Measurements from ENCODE around the gene SLITRK3.
A peak's percentile ranks its signal among the peaks of the same experiment; 100 is the strongest.

Gene SLITRK3

DNA sequence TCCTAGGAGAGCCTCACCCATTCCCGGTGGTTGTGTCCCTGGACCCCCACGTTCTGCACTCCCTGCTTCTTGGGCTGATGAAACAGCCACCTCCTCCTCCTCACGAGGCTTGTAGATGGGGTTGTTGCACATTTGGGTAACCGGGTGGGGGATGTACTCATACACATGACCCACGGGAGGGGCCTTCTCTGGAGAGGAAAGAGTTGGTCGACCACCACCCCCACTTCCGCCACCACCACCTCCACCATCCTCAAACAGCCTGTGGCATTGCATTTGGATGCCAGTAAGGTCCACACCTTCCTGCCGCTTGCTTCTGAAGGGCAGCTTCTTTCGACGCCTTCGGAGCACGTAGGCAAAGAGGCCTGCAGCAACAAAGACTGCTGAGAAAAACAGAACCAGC, 7.7 kb downstream of the SLITRK3 start:
- TF ChIP-seq, protein P1, sequence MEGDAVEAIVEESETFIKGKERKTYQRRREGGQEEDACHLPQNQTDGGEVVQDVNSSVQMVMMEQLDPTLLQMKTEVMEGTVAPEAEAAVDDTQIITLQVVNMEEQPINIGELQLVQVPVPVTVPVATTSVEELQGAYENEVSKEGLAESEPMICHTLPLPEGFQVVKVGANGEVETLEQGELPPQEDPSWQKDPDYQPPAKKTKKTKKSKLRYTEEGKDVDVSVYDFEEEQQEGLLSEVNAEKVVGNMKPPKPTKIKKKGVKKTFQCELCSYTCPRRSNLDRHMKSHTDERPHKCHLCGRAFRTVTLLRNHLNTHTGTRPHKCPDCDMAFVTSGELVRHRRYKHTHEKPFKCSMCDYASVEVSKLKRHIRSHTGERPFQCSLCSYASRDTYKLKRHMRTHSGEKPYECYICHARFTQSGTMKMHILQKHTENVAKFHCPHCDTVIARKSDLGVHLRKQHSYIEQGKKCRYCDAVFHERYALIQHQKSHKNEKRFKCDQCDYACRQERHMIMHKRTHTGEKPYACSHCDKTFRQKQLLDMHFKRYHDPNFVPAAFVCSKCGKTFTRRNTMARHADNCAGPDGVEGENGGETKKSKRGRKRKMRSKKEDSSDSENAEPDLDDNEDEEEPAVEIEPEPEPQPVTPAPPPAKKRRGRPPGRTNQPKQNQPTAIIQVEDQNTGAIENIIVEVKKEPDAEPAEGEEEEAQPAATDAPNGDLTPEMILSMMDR (IDR thresholded peaks at IDR 0.05), result no peak
- no peak for TF ChIP-seq ZFX (IDR thresholded peaks at IDR 0.05; ENCODE audit: borderline replicate concordance)
- no peak overlapping the region for H3K27ac ChIP-seq

DNA sequence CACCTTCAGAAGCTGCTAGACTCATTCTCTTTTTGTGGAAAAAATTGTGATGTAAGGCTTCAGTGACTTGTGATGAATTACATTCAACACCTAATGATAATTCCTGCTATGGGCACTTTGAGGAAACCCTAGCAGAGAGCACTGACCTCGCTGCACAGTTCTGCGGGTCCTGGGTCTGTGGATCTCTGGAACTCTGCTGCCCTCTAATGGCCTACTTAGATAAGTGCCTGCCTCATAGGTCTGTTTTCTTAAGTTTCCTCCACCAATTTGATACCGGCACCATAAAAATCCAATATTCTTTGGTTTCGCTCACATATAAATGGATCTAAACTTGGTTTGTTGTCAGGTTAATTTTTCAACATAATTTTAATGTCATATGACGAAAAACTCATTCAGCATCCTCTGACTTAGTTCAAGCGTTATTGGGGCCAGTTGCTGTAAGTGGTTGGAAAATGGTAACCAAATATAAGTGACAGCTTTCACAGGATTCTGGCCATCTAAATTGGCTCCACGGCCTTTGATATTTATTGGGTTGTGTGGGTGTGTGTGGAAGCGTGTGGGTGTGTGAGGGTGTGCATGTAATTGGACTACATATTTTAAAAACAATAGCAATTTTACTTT, 10.4 kb downstream of the SLITRK3 start:
- no peak overlapping the region for H3K27ac ChIP-seq
- no peak for TF ChIP-seq ZFX (IDR thresholded peaks at IDR 0.05; ENCODE audit: borderline replicate concordance)
- TF ChIP-seq, protein P1 (IDR thresholded peaks at IDR 0.05), result peak; percentile 85

DNA sequence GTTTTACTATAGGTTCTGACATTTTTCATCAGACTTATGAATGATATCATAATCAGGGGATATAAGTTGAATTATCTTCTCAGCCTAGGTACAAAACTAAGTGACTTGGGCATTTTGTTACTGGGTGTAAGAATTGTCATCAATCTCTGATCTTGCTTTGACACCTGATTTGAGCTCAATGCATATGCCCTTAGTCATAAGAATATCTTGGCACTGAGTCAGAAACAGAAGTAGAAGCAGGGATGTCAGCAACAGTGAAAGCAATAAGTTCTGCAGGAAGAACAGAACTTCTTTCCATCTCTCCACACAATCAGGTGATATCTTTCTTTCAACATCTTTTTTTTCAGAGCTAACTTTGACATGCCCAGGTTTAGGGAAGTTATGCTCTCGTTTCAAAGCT, 14.6 kb downstream of the SLITRK3 start:
- no peak overlapping the region for H3K27ac ChIP-seq
- TF ChIP-seq, protein P1 (IDR thresholded peaks at IDR 0.05), result no peak
- TF ChIP-seq ZFX (IDR thresholded peaks at IDR 0.05; ENCODE audit: borderline replicate concordance), result no peak

DNA sequence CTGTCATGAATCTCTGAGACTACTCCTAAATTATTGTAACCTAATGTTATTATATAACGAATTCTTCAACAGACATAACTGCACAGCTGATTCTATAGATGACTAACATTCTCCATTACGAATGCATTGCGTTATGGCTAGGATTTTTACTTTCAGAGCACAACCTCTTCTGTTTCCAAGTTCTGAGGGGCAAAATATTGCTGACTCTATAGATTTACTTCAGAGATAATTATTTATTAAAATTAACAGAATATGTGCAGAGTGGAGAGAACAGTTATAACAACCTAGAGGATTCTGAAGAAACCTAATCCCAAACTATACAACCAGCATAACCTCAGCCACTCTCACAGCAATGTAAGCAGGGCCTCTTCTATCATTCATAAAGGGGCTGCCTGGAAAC, 25.9 kb downstream of the SLITRK3 start:
- TF ChIP-seq ZFX (IDR thresholded peaks at IDR 0.05; ENCODE audit: borderline replicate concordance), result no peak
- TF ChIP-seq, protein P1 (IDR thresholded peaks at IDR 0.05), result no peak
- H3K27ac ChIP-seq, result no peak overlapping the region

DNA sequence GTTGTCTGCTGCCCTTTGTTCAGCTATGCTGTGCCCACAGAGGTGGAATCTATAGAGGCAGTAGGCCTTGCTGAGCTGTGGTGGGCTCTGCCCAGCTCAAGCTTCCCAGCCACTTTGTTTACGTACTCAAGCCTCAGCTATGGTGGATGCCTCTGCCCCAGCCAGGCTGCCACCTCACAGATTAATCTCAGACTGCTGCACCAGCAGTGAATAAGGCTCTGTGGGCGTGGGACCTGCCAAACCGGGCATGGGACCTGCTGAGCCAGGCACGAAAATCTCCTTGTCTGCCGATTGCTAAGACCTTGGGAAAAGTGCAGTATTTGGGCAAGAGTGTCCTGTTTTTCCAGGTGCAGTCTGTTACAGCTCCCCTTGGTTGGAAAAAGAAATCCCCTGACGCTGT, 26.8 kb downstream of the SLITRK3 start:
- H3K27ac ChIP-seq, result no peak overlapping the region
- TF ChIP-seq, protein P1 (IDR thresholded peaks at IDR 0.05), result no peak
- no peak for TF ChIP-seq ZFX (IDR thresholded peaks at IDR 0.05; ENCODE audit: borderline replicate concordance)

DNA sequence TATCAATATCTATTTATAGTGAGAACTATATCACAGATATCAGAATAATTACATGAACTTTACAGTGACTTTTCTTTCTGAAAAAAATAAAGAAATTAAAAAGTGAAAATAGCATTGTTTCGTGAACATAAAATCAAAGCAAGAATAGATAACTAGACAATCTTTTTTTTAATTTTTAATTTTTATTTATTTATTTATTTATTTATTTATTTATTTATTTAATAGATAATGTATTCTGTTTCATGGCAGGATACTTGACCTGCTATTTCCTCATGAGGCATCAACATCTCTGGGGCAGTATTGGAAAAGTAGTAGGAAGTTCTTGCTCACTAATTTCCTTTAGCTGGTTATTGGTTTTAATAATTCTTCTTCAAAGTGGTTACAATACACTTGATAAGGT, 33.3 kb downstream of the SLITRK3 start:
- TF ChIP-seq, protein P1 (IDR thresholded peaks at IDR 0.05), result no peak
- no peak for TF ChIP-seq ZFX (IDR thresholded peaks at IDR 0.05; ENCODE audit: borderline replicate concordance)
- H3K27ac ChIP-seq, result no peak overlapping the region

DNA sequence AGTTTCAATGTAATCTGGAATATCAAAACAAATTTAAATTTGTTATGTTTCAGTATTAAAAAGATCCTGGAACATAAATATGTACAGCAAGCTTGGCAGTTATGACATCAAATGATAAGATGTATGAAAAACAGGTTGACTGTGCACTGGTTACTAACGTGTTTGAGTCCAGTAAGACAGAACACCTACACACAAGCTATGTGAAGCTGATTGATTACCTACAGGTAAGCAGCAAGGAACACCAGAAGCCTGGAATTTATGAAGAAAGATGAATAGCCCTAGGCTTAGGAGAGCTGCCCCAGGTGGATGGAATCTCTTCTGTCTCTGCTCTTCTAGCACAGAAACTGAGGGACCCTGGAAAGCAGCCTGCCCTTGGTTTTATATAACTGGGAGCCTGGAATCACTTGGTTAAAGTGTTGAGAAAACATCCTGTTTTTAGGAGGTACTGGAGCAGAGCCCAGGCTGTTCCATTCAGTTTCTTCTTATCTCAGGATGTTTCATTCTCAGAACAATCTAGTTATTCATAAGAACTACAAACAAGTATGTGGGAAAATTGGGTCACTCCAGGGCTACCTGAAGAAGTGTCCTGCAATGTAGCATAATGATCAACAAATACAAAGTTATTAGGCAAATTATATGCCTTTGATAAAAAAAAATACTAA, 36.3 kb downstream of the SLITRK3 start:
- no peak overlapping the region for H3K27ac ChIP-seq
- TF ChIP-seq, protein P1 (IDR thresholded peaks at IDR 0.05), result no peak
- no peak for TF ChIP-seq ZFX (IDR thresholded peaks at IDR 0.05; ENCODE audit: borderline replicate concordance)

All from 22Rv1 (cell line).